TTC549 (cell line): Measurements from ENCODE around the gene TNFRSF18.

Source experiments
- FAIRE-seq: peaks from 2 replicates; lab custom pipeline; 2012; peaks lifted over from hg19 to GRCh38; lab: Jason Lieb, UNC

The TNFRSF18 gene

GRCh38 chr1:1213345-1214265 lies 7.2 kb upstream of the TNFRSF18 start, which contains the start of gene TNFRSF4:
TNFRSF4 (minus strand) TSS chr1:1214153; CDS start chr1:1214127, 26 bp downstream.
- FAIRE-seq = no peak

- no peak for FAIRE-seq
Measured at GRCh38 chr1:1212780-1213344, 6.5 kb upstream of the TNFRSF18 start.

GRCh38 chr1:1211541-1212441 lies 5.4 kb upstream of the TNFRSF18 start:
- no peak for FAIRE-seq

- no peak for FAIRE-seq
Measured at GRCh38 chr1:1210726-1211540, 4.5 kb upstream of the TNFRSF18 start.

GRCh38 chr1:1208713-1209433 lies 2.5 kb upstream of the TNFRSF18 start:
- FAIRE-seq = no peak

- FAIRE-seq = no peak
Measured at GRCh38 chr1:1207571-1207892, 1.1 kb upstream of the TNFRSF18 start.

DNA sequence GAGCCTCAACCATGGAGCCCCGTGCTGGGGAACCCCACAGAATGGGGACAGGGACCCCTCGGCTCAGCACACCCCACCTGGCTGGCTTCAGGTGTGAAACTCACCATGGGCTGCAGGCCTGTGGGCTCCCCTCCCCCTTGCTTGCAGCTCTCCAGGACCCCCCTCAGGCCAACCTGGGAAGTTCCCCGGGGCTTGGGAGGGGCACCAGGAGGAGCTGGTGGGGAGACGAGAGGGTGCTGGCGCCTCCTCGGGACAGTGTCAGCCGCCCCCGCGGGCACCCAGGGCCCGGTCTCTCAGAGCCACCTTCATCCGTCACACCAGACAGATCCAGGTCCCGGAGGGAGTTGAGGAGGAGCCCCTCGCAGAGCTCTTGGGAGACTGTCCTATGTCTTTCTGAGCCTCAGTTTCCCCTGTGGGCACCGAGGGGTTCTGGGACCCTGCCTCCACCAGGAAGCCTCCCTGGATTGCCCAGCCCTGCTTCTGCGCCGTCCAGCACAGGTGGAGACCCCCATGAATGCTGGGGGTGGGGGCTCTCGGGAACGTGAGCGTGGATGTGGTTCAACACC lies 657 bp upstream of the TNFRSF18 start:
- no peak for FAIRE-seq

DNA sequence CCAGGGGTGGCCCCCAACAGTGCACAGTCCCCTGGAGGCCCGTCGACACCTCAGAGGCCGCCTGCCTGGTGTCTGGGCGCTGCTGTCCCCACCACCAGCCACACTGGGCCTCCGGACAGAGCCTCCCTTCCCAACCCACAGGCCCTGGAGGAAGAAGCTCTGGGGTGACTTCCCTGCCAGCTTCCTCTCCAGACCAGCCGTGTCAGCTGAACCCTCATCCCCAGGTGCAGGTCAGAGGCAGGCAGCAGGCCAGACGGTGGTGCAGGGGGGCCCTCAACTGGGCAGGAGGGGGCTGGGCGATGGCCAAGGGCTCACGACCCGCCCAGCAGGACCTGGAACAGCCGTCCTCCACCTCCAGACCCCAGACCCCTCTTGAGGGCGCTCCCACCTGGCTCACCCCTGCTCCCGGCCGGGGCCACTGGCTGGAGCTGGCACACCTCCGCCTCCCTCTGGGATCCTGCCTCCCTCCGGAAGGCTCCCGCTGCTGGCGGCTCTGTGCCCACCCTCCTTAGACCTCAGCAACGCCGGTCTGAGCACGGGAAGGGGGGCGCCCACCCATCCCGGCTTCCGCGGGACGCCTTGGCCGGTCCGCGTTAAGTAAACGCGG lies 520 bp downstream of the TNFRSF18 start:
- no peak for FAIRE-seq

GRCh38 chr1:1204998-1205768 lies 1.2 kb downstream of the TNFRSF18 start:
- no peak for FAIRE-seq

- no peak for FAIRE-seq
Measured at GRCh38 chr1:1204425-1204920, 1.9 kb downstream of the TNFRSF18 start.

DNA sequence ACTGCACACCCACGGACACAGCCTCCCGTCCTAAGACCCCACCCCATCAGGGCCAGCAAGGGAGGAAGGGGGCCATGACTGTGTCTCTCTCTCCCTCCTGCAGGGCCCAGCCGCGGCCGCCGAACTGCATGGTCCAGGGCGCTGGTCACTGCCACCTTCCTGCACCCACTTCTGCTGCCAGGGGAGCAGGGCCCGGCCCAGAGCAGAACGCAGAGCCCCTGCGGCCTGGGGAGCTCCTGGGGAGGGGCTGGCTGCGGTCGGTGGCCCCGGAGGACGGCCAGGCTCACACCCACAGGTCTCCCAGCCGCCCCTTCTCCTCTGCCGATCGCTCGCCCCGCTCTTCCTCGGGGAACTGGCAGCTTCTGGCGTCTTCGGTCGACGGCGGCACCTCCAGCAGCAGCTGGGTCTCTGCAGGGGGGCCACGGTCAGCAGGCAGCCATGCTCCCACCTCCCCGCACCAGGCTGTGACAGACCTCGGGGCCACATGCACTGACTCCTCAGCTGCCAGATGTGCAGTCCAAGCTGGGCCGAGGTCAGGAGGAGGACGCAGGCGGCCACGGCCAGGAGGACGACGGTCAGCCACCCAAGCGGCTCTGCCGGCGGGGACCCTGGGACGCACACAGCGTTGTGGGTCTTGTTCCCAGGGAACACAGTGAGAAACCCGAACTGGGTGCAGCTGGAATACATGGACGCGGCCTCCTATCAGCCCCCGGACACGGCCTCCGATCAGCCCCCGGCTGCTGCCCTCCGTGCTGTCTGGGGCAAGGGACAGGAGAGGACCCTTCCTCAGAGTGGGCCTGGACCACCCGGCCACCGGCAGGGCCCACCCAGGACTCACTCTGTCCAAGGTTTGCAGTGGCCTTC lies 2.6 kb downstream of the TNFRSF18 start:
- no peak for FAIRE-seq

GRCh38 chr1:1202831-1203560 lies 3.4 kb downstream of the TNFRSF18 start:
- FAIRE-seq = no peak

GRCh38 chr1:1200876-1201810 lies 5.2 kb downstream of the TNFRSF18 start:
- FAIRE-seq = no peak

DNA sequence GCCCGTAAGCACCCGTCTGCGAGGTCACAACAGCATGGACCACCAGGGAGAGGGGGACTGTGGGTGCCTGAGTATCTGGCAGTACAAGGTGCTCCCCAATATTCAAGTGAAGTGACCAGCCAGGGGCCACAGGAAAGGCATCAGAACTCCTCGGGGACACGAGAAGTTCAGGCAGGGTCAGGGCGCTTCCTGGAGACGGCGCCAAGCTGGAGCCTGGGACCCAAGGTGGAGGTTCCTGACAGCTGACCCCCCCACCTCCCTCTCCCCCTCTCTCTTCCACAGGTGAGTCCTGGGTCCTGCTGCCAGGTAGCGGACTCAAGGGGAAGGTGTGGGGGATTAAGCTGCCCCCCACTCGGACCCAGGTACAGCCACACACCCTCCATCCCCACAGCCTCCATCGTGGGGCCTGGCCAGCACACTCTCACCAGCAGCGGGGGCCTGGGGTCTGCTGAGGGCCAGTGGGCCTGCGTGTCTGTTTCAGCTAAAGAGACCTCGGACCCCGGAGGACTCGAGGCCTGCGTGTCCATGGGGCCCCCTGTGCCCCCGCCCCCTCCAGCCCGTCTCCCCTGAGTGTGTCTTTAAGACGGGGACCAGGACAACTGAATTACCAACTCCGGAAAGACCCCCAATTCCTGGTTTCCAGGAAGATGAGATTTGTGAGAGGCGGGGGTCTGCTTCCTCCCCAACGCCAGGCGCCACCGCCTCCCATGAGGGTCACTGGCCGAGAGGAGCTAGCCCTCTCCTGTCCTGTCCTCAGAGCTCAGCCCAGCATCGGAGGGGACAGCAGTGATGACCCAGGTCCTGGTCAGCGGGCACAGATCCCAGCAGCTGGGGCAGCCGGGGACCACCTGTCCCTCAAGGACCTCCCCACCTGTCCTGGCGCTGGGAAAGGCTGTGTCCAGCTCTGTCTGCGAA lies 6.2 kb downstream of the TNFRSF18 start:
- FAIRE-seq = no peak

GRCh38 chr1:1199141-1199960 lies 7.0 kb downstream of the TNFRSF18 start:
- no peak for FAIRE-seq
